Activated naive CD8-positive, alpha-beta T cell (primary cell): ENCODE results near the gene PCK2.
A peak's percentile ranks its signal among the peaks of the same experiment; 100 is the strongest.

Experiments
- H3K27ac Mint-ChIP-seq: one replicate; pipeline ENCODE4 v1.8.0; 2021; ENCODE audit warnings: mixed read lengths
- H3K27me3 Mint-ChIP-seq: one replicate; pipeline ENCODE4 v1.8.0; 2021; ENCODE audit warnings: mixed read lengths
- H3K36me3 Mint-ChIP-seq: one replicate; pipeline ENCODE4 v1.8.0; 2021; ENCODE audit warnings: mixed read lengths
- H3K4me1 Mint-ChIP-seq: one replicate; pipeline ENCODE4 v1.8.0; 2021; ENCODE audit warnings: low read depth, mixed read lengths
- H3K4me3 Mint-ChIP-seq: one replicate; pipeline ENCODE4 v1.8.0; 2021; ENCODE audit warnings: mild to moderate bottlenecking, mixed read lengths
- H3K9me3 Mint-ChIP-seq: one replicate; pipeline ENCODE4 v1.8.0; 2021; ENCODE audit warnings: low read depth, mixed read lengths

PCK2 gene

GRCh38 chr14:24138396-24139271 is 44.5 kb downstream of the PCK2 start:
- Mint-ChIP-seq H3K4me1 (peaks cover 59% of the 10 kb centered on the region), H3K27ac (peak overlapping the region; percentile 61), H3K27me3 (no peaks in the 10 kb centered on the region), H3K4me3 (peak overlapping the region; percentile 97), H3K9me3 (no peaks in the 10 kb centered on the region), H3K36me3 (peaks cover 11% of the 10 kb centered on the region)

- H3K4me3 Mint-ChIP-seq, result peak overlapping the region; percentile 97
- H3K27ac Mint-ChIP-seq, result peak overlapping the region; percentile 70
- H3K9me3 Mint-ChIP-seq, result no peaks in the 10 kb centered on the region
- peaks cover 13% of the 10 kb centered on the region for H3K36me3 Mint-ChIP-seq
- H3K27me3 Mint-ChIP-seq, result no peaks in the 10 kb centered on the region
- peaks cover 63% of the 10 kb centered on the region for H3K4me1 Mint-ChIP-seq
These were observed 45.3 kb downstream of the PCK2 start for GRCh38 chr14:24139272-24139934.

GRCh38 chr14:24141097-24141880 is 47.2 kb downstream of the PCK2 start, which contains the start of gene EMC9:
Gene EMC9 (minus strand): TSS chr14:24141591. CDS start chr14:24141304, 287 bp downstream.
- peaks cover 22% of the 10 kb centered on the region for H3K36me3 Mint-ChIP-seq
- H3K4me3 Mint-ChIP-seq, result peak within 1 kb of the TSS; percentile 97
- peak within 1 kb of the TSS; percentile 93 for H3K27ac Mint-ChIP-seq
- no peaks in the 10 kb centered on the region for H3K27me3 Mint-ChIP-seq
- H3K4me1 Mint-ChIP-seq, result peaks cover 69% of the 10 kb centered on the region
- no peaks in the 10 kb centered on the region for H3K9me3 Mint-ChIP-seq

GRCh38 chr14:24143511-24143910 is 49.4 kb downstream of the PCK2 start:
- no peaks in the 10 kb centered on the region for H3K9me3 Mint-ChIP-seq
- H3K27me3 Mint-ChIP-seq, result no peaks in the 10 kb centered on the region
- peak overlapping the region; percentile 78 for H3K27ac Mint-ChIP-seq
- H3K4me3 Mint-ChIP-seq, result peak overlapping the region; percentile 68
- H3K36me3 Mint-ChIP-seq, result peaks cover 16% of the 10 kb centered on the region
- H3K4me1 Mint-ChIP-seq, result peaks cover 59% of the 10 kb centered on the region

GRCh38 chr14:24144451-24144850 is 50.3 kb downstream of the PCK2 start:
- peaks cover 16% of the 10 kb centered on the region for H3K36me3 Mint-ChIP-seq
- no peaks in the 10 kb centered on the region for H3K27me3 Mint-ChIP-seq
- peaks cover 59% of the 10 kb centered on the region for H3K4me1 Mint-ChIP-seq
- H3K27ac Mint-ChIP-seq, result peak overlapping the region; percentile 78
- H3K9me3 Mint-ChIP-seq, result no peaks in the 10 kb centered on the region
- H3K4me3 Mint-ChIP-seq, result peak overlapping the region; percentile 97

- Mint-ChIP-seq H3K27me3 (no peaks in the 10 kb centered on the region), H3K27ac (peak overlapping the region; percentile 98), H3K4me3 (peak overlapping the region; percentile 97), H3K4me1 (peaks cover 57% of the 10 kb centered on the region), H3K9me3 (no peaks in the 10 kb centered on the region), H3K36me3 (peaks cover 16% of the 10 kb centered on the region)
These were observed 51.1 kb downstream of the PCK2 start for GRCh38 chr14:24145219-24145618.

GRCh38 chr14:24145690-24146452 is 51.8 kb downstream of the PCK2 start:
- Mint-ChIP-seq H3K27ac (peak overlapping the region; percentile 98), H3K9me3 (no peaks in the 10 kb centered on the region), H3K4me1 (peaks cover 58% of the 10 kb centered on the region), H3K36me3 (peaks cover 16% of the 10 kb centered on the region), H3K27me3 (no peaks in the 10 kb centered on the region), H3K4me3 (peak overlapping the region; percentile 97)

- Mint-ChIP-seq H3K4me1 (peaks cover 58% of the 10 kb centered on the region), H3K4me3 (peak within 1 kb of the TSS; percentile 97), H3K36me3 (peaks cover 16% of the 10 kb centered on the region), H3K9me3 (no peaks in the 10 kb centered on the region), H3K27me3 (no peaks in the 10 kb centered on the region), H3K27ac (peak within 1 kb of the TSS; percentile 98)
These were observed 52.4 kb downstream of the PCK2 start, which contains the start of gene PSME2 for GRCh38 chr14:24146453-24146977. Gene PSME2 (minus strand): TSS chr14:24146610. CDS start chr14:24146581, 29 bp downstream.

GRCh38 chr14:24146978-24147760 is 53.1 kb downstream of the PCK2 start, which contains the start of gene RNF31:
Gene RNF31 (plus strand): TSS chr14:24147498. CDS start chr14:24147699, 201 bp downstream.
- peak within 1 kb of the TSS; percentile 97 for H3K4me3 Mint-ChIP-seq
- H3K36me3 Mint-ChIP-seq, result peaks cover 16% of the 10 kb centered on the region
- H3K4me1 Mint-ChIP-seq, result peaks cover 52% of the 10 kb centered on the region
- no peaks in the 10 kb centered on the region for H3K27me3 Mint-ChIP-seq
- no peaks in the 10 kb centered on the region for H3K9me3 Mint-ChIP-seq
- peak within 1 kb of the TSS; percentile 98 for H3K27ac Mint-ChIP-seq

- H3K27ac Mint-ChIP-seq, result peak overlapping the region; percentile 68
- peaks cover 16% of the 10 kb centered on the region for H3K36me3 Mint-ChIP-seq
- no peaks in the 10 kb centered on the region for H3K9me3 Mint-ChIP-seq
- H3K4me3 Mint-ChIP-seq, result peak overlapping the region; percentile 97
- no peaks in the 10 kb centered on the region for H3K27me3 Mint-ChIP-seq
- H3K4me1 Mint-ChIP-seq, result peaks cover 48% of the 10 kb centered on the region
These were observed 53.8 kb downstream of the PCK2 start for GRCh38 chr14:24147761-24148428.

GRCh38 chr14:24149302-24149969 is 55.3 kb downstream of the PCK2 start:
- H3K9me3 Mint-ChIP-seq, result no peaks in the 10 kb centered on the region
- peaks cover 37% of the 10 kb centered on the region for H3K4me1 Mint-ChIP-seq
- H3K27me3 Mint-ChIP-seq, result no peaks in the 10 kb centered on the region
- no peak overlapping the region for H3K27ac Mint-ChIP-seq
- peak overlapping the region; percentile 97 for H3K4me3 Mint-ChIP-seq
- peaks cover 11% of the 10 kb centered on the region for H3K36me3 Mint-ChIP-seq

GRCh38 chr14:24150061-24150460 is 56.0 kb downstream of the PCK2 start:
- Mint-ChIP-seq H3K4me1 (peaks cover 33% of the 10 kb centered on the region), H3K27ac (no peak overlapping the region), H3K36me3 (peaks cover 11% of the 10 kb centered on the region), H3K4me3 (peak overlapping the region; percentile 13), H3K27me3 (no peaks in the 10 kb centered on the region), H3K9me3 (no peaks in the 10 kb centered on the region)
